ENCODE data around the gene CCDC93. TPM values are rescaled to one million over a fixed set of nuclear protein-coding genes. Genes with fewer than 3 reads are reported as not detected.

CCDC93 gene
- total RNA-seq, 1 experiment from 2014 or later: 18.7 TPM

GRCh38 chr2:118029025-118029424 is 15.2 kb upstream of the CCDC93 start:
- no peak for TF ChIP-seq EGR1 (IDR thresholded peaks at IDR 0.05; ENCODE audit: low read depth)
- no peak for TF ChIP-seq CBX3 (IDR thresholded peaks at IDR 0.05; ENCODE audit: low read depth)
- no peak for TF ChIP-seq SRF (IDR thresholded peaks at IDR 0.05; ENCODE audit: low read depth)
- no peak for TF ChIP-seq MAX (IDR thresholded peaks at IDR 0.05)
- TF ChIP-seq CTCF (IDR thresholded peaks at IDR 0.05 in 2 of 3, conservative IDR thresholded peaks at IDR 0.05 in 1 of 3; ENCODE audit: borderline replicate concordance in 1 of 3, insufficient read depth in 1 of 3, low read depth in 2 of 3, low read length in 2 of 3): no peak
- TF ChIP-seq YY1 (IDR thresholded peaks at IDR 0.05; ENCODE audit: extremely low read depth, insufficient replicate concordance, low read depth, low read length): no peak
- H3K79me2 ChIP-seq (ENCODE audit: insufficient read depth, low read length): no peaks in the 10 kb centered on the region
- H3K9ac ChIP-seq (ENCODE audit: low read length): no peak overlapping the region
- RAD21 ChIA-PET (ENCODE audit: low non-redundant PET in 1 of 2, low total read pairs in 2 of 2, uncharacterized antibody in 2 of 2, unreplicated experiment in 2 of 2): no interaction called here
- CTCF ChIA-PET: no interaction called here
- H3K27me3 ChIP-seq (ENCODE audit: insufficient read depth, low read length): no peaks in the 10 kb centered on the region
- H3K27ac ChIP-seq (ENCODE audit: low read depth, low read length): no peak overlapping the region
- H3K9me3 ChIP-seq (ENCODE audit: control insufficient read depth in 1 of 2, insufficient read depth in 1 of 2, low read depth in 1 of 2, low read length in 2 of 2): no peaks in the 10 kb centered on the region
- H3K4me3 ChIP-seq (replicated peaks in 1 of 2; ENCODE audit: low read depth in 1 of 2, low read length in 2 of 2): no peak overlapping the region
- ATAC-seq (no peak), DNase-seq (ENCODE audit: low read depth, low spot score) (no peak)
- H3K4me1 ChIP-seq (ENCODE audit: control insufficient read depth in 1 of 2, insufficient read depth in 2 of 2, low read length in 2 of 2): no peaks in the 10 kb centered on the region
- no peaks in the 10 kb centered on the region for H3K36me3 ChIP-seq (ENCODE audit: control insufficient read depth in 1 of 2, insufficient read depth in 2 of 2, low read length in 2 of 2)
- H4K20me1 ChIP-seq (ENCODE audit: insufficient read depth): no peaks in the 10 kb centered on the region
- BruUV-seq (replicated peaks): no TSS peak
- H3K9me2 ChIP-seq (ENCODE audit: insufficient read depth): no peaks in the 10 kb centered on the region
- intact Hi-C loops (cut with micrococcal nuclease): no loop called here
- H2AFZ ChIP-seq (ENCODE audit: low read depth, low read length, poor library complexity, severe bottlenecking): no peak overlapping the region
- POLR2A ChIA-PET: interaction anchor here (0.7 kb wide), 1 partner anchor 208 kb away, joined by 3 read pairs; no protein-coding TSS in a partner anchor
- H3K4me2 ChIP-seq (ENCODE audit: low read length): no peak overlapping the region

GRCh38 chr2:118021356-118021755 is 7.5 kb upstream of the CCDC93 start:
- intact Hi-C loops (cut with micrococcal nuclease): no loop called here
- CTCF ChIA-PET: interaction anchor here (1.0 to 1.1 kb wide), 2 partner anchors 11 to 25 kb away, joined by 3 read pairs; no protein-coding TSS in a partner anchor
- ATAC-seq (no peak), DNase-seq (ENCODE audit: low read depth, low spot score) (no peak)
- Histone ChIP-seq H4K20me1 (ENCODE audit: insufficient read depth) (no peaks in the 10 kb centered on the region), H2AFZ (ENCODE audit: low read depth, low read length, poor library complexity, severe bottlenecking) (no peak overlapping the region), H3K4me2 (ENCODE audit: low read length) (no peak overlapping the region), H3K9me3 (ENCODE audit: control insufficient read depth in 1 of 2, insufficient read depth in 1 of 2, low read depth in 1 of 2, low read length in 2 of 2) (no peaks in the 10 kb centered on the region), H3K36me3 (ENCODE audit: control insufficient read depth in 1 of 2, insufficient read depth in 2 of 2, low read length in 2 of 2) (no peaks in the 10 kb centered on the region), H3K4me3 (replicated peaks in 1 of 2; ENCODE audit: low read depth in 1 of 2, low read length in 2 of 2) (no peak overlapping the region), H3K9me2 (ENCODE audit: insufficient read depth) (no peaks in the 10 kb centered on the region), H3K27ac (ENCODE audit: low read depth, low read length) (no peak overlapping the region), H3K27me3 (ENCODE audit: insufficient read depth, low read length) (no peaks in the 10 kb centered on the region), H3K79me2 (ENCODE audit: insufficient read depth, low read length) (no peaks in the 10 kb centered on the region), H3K4me1 (ENCODE audit: control insufficient read depth in 1 of 2, insufficient read depth in 2 of 2, low read length in 2 of 2) (no peaks in the 10 kb centered on the region), H3K9ac (ENCODE audit: low read length) (no peak overlapping the region)
- TF ChIP-seq ZBTB33 (IDR thresholded peaks at IDR 0.05; ENCODE audit: extremely low read depth, insufficient replicate concordance, low read length): no peak
- TF ChIP-seq ELF1 (IDR thresholded peaks at IDR 0.05; ENCODE audit: borderline replicate concordance, low read depth): no peak
- TF ChIP-seq MAX (IDR thresholded peaks at IDR 0.05): no peak
- TF ChIP-seq RAD21 (IDR thresholded peaks at IDR 0.05; ENCODE audit: low read depth): no peak
- TF ChIP-seq POLR2A (IDR thresholded peaks at IDR 0.05; ENCODE audit: borderline replicate concordance, extremely low read depth, insufficient read depth, insufficient read length): no peak
- RAD21 ChIA-PET (ENCODE audit: low non-redundant PET in 1 of 2, low total read pairs in 2 of 2, uncharacterized antibody in 2 of 2, unreplicated experiment in 2 of 2): no interaction called here
- POLR2A ChIA-PET: no interaction called here
- BruUV-seq (replicated peaks): no TSS peak
